Adrenal gland (tissue), 5 donors: ENCODE measurements around the gene AUTS2.

ENCODE experiments used
- CTCF ChIP-seq, 6 experiments: fragments of 450-650 bp in 4 of 6; fragments of 200-600 bp in 2 of 6; sonication (generic) in 1 of 6; IDR thresholded peaks; 1 replicate in 5 of 6; 2 replicates in 1 of 6; pipeline versions ENCODE4 v1.5.1 to v1.8.0; 2016 to 2021; ENCODE audit warnings: antibody characterized with exemption in 6 of 6, mild to moderate bottlenecking in 2 of 6, moderate library complexity in 1 of 6
- POLR2A ChIP-seq, 2 donors: fragments of 450-650 bp; IDR thresholded peaks; one replicate each; pipeline ENCODE4 v1.6.1; 2017; ENCODE audit warnings: antibody characterized with exemption in 2 of 2, mild to moderate bottlenecking in 2 of 2, moderate library complexity in 1 of 2
- donor health status: DM: no; HTN: no; CAD: no.

GRCh38 chr7:69620063-69620462, 21.8 kb downstream of the AUTS2 start:
- no peak for TF ChIP-seq CTCF (IDR thresholded peaks at IDR 0.05)
- TF ChIP-seq POLR2A (IDR thresholded peaks at IDR 0.05), result no peak
